ENCODE results near the gene PLEK. TPM values are rescaled to one million over a fixed set of nuclear protein-coding genes. Genes with fewer than 3 reads are reported as not detected.
"Not testable (repeated sequence)": the region's sequence is repeated elsewhere in the genome, so short reads cannot be mapped to it uniquely, and the experiment has no call there.

The PLEK gene
- polyA plus RNA-seq, 12 donors: 4.1 to 14.0 (median 5.3) TPM; not detected in 2

- DNase-seq: no peak
Observed at GRCh38 chr2:68384485-68385107, 19.5 kb downstream of the PLEK start.

GRCh38 chr2:68385220-68385906, 20.3 kb downstream of the PLEK start:
- no peak for DNase-seq

GRCh38 chr2:68385907-68386287, 20.8 kb downstream of the PLEK start:
- no peak for DNase-seq

- no peak for DNase-seq
Observed at GRCh38 chr2:68386365-68386764, 21.3 kb downstream of the PLEK start.

GRCh38 chr2:68387408-68388350, 22.6 kb downstream of the PLEK start:
- no peak for DNase-seq

- no peak for DNase-seq
Observed at GRCh38 chr2:68388358-68388757, 23.3 kb downstream of the PLEK start.

- DNase-seq: no peak
Observed at GRCh38 chr2:68388772-68389171, 23.7 kb downstream of the PLEK start.

- DNase-seq: no peak
Observed at GRCh38 chr2:68390114-68390513, 25.0 kb downstream of the PLEK start.

GRCh38 chr2:68390586-68390985, 25.5 kb downstream of the PLEK start:
- DNase-seq: no peak

- DNase-seq: no peak
Observed at GRCh38 chr2:68391099-68391498, 26.0 kb downstream of the PLEK start.

GRCh38 chr2:68391869-68392268, 26.8 kb downstream of the PLEK start:
- DNase-seq: no peak

GRCh38 chr2:68396093-68396492, 31.0 kb downstream of the PLEK start:
- no peak for DNase-seq

GRCh38 chr2:68397704-68398263, 32.7 kb downstream of the PLEK start:
- not testable (repeated sequence) for DNase-seq

- no peak for DNase-seq
Observed at GRCh38 chr2:68403199-68403644, 38.1 kb downstream of the PLEK start.

GRCh38 chr2:68404164-68404563, 39.1 kb downstream of the PLEK start:
- no peak for DNase-seq

- no peak for DNase-seq
Observed at GRCh38 chr2:68404893-68405799, 40.1 kb downstream of the PLEK start.

- DNase-seq: no peak
Observed at GRCh38 chr2:68411397-68412126, 46.5 kb downstream of the PLEK start.

- DNase-seq: no peak
Observed at GRCh38 chr2:68412127-68412819, 47.2 kb downstream of the PLEK start.

GRCh38 chr2:68413466-68413865, 48.4 kb downstream of the PLEK start:
- no peak for DNase-seq

GRCh38 chr2:68414452-68414851, 49.4 kb downstream of the PLEK start:
- no peak for DNase-seq
